GM04504 (cell line): ENCODE data around the gene PAFAH1B2.
"Not testable (repeated sequence)": the region's sequence is repeated elsewhere in the genome, so short reads cannot be mapped to it uniquely, and the experiment has no call there.

Experiments
- DNase-seq: peaks from one replicate; pipeline ENCODE4 v3.0.0-alpha.2; 2012; ENCODE audit warnings: low read depth

PAFAH1B2 gene

DNA sequence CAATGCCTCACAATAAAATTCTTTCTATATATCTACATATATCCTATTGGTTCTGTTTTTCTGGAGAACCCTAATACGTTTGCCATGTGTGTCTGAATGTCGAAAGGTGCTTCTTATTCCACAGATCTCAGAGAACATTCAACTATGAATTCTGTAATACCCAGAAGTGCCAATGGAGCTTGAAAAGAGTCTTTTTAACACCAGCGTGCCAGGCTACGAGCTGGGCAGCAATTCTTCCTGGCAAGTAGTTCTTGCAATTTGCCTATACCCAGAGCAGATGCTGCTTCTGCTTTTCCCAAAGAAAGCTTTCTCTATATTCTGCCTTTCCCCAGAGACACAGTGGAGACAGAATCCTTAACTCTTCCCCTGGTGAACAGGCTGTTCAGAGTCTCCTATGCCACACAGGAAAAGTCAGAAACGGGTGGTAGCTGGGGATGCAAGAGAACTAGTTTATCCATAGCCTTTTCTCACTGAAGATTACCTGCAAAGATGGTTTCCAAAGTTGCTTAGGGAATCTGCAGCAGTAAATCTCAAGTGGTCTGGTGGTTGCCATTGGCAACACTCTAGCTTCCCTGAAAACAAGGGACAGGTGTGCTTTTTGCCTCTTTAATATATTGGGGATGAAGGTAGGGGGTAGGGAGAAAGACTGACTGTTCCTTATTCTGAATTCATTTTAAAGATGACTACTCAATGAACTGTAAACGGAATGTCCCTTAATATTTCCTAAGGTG is 16.8 kb upstream of the PAFAH1B2 start:
- no peak for DNase-seq

DNA sequence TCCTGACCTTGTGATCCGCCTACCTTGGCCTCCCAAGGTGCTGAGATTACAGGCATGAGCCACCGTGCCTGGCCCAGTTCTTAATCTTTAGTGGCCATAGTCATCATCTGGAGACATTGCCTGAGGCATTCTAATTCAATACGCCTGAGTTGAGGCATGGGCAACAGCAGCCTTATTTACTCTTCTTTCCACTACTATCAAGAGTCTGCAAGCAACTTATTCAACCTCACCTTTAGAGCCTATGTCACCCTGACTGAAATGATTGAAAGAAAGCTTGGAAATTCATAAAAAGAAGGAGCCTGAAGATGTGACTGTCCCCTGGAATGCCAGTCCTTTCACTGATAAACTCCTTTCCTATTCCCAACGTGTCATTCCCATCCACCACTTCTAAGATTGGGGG is 15.8 kb upstream of the PAFAH1B2 start:
- no peak for DNase-seq

DNA sequence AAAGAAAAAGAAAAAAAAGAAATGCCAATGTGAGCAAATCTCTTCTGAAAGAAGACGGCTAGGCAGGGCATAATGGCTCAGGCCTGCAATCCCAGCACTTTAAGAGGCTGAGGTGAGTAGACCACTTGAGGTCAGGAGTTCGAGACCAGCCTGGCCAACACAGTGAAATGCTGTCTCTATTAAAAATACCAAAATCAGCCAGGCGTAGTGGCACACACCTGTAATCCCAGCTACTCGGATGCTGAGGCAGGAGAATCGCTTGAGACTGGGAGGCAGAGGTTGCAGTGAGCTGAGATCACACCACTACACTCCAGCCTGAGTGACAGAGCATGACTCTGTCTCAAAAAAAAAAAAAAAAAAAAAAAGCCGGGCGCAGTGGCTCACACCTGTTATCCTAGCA is 13.7 kb upstream of the PAFAH1B2 start:
- not testable (repeated sequence) for DNase-seq

DNA sequence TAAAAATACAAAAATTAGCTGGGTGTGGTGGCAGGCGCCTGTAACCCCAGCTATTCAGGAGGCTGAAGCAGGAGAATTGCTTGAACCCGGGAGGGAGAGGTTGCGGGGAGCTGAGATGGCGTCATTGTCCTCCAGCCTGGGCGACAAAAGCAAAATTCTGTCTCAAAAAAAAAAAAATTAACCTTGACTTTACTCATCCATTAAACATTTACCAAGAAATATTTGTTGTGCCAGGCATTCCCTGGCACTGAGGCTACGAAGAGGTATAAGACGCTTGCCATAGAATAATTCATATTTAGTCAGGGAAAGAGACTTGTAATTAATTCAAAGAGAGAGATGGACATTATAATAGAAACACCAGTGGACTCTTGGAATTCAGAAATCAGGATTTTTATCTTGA is 13.2 kb upstream of the PAFAH1B2 start:
- DNase-seq, result no peak

DNA sequence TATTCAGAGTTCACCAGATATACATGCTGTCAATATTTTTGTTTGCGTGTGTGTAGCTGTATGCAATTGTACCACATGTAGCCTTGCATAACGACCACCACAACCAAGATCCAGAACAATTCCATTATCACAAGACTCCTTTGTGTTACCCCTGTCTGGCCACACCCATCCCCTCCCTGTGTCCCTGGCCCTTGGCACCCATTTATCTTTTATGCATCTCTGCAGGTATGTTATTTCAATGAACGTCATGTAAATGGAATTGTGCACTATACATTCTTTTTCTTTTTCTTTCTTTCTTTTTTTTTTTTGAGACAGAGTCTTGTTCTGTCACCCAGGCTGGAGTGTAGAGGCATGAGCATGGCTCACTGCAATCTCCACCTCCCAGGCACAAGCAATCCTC is 9.7 kb upstream of the PAFAH1B2 start:
- DNase-seq, result no peak

DNA sequence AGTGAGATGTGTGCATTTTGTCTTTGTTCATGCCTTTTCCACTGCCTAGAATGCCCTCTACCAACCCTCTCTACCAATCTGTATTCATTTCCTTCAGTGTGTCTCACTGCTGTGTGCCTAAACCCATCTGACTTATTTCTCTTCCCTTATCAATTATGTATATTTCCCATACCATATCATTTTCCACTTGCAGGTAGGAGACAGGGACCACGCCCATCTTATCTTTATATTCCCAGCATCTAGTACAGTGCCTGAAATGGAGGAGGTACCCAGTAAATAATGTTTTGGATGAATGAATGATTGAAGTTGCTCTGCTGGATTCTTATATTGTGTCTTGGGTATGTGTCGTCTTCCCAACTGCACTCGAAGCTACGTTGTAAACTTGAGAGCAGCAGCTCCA is 9.1 kb upstream of the PAFAH1B2 start:
- not testable (repeated sequence) for DNase-seq

DNA sequence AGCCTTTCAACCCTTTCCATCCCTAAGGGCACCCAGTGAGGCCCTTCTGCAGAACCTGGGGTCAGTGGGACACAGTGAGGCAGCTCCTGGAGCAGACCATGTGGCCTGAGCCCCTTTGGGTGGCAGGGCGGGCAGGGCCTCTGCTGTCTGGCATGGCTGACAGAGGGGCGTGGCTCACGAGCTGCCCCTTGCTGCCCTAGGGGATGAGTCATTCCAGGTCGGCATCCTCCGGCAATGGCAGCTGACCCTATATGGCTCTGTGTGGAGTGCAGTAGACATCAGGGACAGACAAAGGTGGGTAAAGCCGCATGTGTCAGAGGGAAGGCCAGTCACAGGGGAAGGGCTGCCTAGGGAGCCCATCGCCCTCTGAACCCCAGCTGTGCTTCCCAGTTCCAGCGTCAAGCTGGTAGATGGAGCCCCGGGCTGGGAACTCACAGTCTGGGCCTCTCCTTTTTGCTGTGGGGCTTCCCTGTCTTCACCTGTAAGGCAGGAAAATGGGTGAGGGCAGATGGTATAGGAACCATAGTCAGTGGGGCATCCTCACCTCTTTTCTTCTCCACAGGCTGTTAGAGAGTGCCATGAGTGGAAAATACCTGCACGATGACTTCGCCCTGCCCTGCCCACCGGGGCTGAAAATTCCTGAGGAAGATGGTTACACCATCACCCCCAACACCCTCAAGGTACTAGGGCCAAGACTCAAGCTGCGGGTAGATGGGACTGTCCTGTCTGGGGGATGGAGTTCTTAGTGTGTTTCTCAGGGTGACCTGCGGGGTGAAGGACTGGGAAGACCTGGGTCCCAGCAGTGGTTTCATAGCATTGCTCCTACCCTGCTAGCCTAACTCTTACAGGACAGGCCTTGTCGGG is 6.6 kb upstream of the PAFAH1B2 start:
- not testable (repeated sequence) for DNase-seq

DNA sequence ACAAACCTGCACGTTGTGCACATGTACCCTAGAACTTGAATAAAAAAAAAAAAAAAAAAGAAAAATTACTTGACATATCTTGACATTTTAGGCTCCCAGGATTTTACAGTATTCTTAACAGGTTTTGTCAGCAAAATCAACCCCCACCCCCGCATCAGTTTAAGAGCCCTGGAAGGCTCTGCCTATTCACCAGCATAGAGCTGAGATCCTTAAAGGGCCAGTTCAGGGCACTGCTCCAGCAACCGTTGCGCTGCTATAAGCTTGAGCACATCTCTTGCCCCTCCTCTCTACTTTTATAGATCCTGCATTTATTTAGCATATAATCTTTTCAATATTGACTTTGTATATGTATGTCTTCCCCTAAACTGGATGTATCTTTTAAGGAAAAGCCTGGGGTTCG is 697 bp upstream of the PAFAH1B2 start:
- DNase-seq, result no peak

DNA sequence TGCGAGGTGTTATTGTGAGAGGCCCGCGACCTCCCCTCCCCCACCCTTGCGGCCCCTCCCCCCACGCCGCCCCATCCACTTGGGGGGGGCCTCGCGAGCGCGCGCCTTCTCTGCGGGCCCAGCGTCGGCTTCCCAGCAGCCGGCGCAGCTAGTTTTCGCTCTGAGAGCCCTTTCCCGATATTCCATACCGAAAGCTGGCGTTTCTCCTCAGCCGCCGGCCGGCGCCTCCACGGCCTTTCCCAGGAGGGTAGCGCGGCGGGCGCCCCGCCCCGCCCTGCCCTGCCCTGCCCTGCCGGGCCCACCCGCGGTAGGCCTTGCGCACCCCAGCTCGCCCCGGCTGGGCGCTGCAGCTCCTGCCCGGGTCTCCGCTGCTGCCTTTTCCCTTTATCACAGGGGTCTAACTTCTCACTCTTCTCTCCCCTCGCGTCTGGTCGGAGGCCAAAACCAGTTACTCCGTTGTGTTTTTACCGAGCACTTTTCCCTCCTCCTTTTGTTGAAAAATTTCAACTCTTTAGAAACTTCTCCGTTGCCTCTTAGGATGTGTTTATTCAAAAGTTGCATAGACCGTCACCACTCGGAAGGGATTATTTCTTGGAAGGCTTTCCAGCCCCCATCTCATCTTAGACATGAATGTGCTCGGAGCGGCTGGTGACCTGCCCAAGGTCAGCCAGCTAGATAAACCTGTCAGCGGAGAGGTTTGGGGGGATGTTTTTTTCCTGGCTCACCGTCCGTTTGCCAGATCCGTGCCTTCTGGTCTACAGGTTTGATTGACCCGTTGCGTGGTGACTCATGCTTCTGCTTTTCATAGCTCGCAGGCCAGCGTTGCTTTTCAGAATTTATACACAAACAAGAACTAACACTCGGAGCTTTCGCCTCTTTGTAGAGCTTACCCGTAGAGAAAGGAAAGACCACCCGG is 648 bp downstream of the PAFAH1B2 start:
- DNase-seq, result no peak

DNA sequence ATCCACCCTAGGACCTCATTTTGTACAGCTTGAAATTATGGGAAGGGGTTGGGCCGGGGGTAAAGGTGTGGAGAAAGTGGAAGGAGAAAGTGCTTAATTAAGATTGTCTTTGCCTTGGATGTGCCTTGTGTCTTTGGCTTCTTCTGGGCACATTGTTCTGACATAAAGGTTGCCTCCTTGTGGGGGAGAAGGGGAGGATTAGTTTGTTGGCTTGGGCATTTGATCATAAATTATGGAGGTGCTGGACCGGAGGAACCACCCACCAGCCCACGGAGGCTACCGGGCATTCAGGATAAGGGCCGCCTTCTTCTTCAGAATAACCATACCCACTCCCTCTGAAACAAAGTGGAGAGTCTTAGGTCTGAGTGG is 1.3 kb downstream of the PAFAH1B2 start:
- no peak for DNase-seq

DNA sequence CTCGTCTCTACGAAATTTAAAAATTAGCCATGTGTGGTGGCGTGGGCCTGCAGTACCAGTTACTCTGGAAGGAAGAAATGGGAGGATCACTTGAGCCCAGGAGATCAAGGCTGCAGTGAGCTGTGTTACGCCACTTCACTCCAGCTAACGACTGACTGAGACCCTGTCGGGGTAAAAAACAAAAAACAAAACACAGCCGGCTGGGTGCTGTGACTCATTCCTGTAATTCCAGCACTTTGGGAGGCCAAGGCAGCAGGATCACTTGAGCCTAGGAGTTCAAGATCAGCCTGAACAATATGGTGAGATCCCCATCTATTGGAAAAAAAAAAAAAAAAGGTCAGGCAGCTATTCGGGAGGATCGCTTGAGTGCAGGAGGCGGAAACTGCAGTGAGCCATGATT is 2.4 kb downstream of the PAFAH1B2 start:
- DNase-seq, result no peak

DNA sequence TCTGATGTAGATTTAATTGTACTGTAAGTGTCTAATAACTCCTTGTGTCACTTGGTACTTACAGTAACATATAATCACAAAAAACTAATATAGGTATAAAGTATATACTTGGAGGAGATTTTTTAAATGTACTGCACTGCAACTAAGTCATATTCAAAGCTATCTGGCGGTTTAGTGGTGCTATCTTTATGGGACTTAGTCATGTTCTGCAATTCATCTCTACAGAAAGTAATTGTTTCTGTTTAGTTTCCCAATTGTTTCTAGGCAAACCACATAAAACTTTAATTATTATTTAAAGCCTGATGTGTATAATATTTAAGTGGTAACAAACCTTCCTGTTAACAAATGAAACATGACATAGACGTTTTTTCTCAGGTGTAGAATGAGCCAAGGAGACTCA is 8.0 kb downstream of the PAFAH1B2 start:
- no peak for DNase-seq

DNA sequence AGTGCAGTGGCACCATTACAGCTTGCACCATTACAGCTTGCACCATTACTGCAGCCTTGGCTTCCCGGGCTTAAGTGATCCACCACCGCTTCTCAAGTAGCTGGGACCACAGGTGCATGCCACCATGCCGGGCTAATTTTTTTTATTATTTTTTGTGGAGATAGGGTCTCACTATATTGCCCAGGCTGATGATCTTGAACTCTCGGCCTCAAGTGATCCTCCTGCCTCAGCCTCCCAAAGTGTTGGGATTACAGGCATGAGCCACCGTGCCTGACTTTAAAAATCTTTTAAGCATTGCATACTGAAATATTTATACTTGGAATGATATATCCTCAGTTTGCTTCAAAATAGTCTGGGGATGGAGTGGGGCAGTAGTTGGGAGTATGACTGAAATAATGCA is 10.4 kb downstream of the PAFAH1B2 start:
- no peak for DNase-seq

DNA sequence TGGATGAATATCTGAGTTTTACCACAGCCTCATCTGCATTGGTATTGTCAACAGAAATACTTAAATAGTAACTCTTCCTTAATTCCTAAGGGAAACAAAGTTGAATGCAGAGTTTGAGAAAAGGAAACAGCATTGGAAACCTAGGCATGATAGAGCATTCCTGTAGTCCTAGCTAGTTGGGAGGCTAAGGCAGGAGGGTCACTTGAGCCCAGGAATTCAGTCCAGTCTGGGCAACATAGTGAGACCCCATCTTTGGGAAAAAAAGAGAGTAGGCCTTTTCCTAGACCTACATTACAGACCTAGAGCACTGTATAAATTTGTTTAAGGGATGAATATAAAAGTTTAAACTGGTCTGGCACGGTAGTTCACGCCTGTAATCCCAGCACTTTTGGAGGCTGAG is 13.4 kb downstream of the PAFAH1B2 start:
- DNase-seq, result no peak

DNA sequence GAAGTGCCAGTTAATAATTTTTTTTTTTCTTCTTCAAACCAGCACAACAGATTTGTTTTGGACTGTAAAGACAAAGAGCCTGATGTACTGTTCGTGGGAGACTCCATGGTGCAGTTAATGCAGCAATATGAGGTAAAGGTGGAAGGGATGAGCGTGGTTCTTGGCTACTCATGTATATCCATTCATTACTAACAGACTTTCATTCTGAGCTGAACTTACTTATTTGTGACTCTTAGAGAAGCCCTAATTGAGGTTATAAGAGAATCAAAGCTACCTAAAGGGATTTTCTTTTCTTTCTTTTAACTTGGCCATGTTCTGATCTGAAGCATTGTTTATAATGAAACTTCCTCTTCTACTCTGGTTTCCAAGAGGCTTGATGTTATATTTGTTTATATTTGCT is 15.8 kb downstream of the PAFAH1B2 start:
- no peak for DNase-seq

DNA sequence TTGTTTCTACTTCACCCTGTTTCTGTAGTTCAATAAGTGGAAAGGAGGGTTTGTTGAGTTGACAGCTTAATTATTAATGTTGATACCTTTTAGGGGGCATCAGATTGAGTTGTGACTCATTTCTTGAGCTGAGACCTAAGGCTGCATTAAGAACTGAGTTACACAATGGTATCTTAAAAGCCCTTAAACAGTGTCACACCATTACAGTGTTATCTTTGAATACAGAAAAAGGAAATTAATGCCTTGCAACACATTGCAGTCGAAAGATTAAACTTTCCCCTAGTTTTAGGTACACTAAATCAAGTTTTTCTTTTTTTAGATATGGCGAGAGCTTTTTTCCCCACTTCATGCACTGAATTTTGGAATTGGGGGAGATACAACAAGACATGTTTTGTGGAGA is 16.7 kb downstream of the PAFAH1B2 start:
- no peak for DNase-seq

DNA sequence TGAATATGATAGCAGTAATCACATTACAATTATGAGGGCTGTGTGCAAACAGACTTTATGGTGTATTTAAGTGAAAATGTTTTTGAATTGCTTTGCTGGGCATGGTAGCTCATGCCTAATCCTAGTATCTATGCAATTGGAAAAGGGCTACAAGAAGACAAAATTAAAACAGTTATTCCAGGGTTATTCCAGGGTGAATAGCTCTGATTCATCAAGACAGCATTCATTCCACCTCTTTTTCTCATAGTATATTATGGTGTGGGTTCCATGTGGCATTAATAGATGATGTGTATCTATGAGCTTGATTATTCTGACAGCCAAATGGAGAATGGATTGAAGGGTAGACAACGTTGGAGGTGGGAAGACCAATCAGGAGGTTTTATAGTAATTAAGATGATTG is 22.4 kb downstream of the PAFAH1B2 start:
- DNase-seq, result no peak

DNA sequence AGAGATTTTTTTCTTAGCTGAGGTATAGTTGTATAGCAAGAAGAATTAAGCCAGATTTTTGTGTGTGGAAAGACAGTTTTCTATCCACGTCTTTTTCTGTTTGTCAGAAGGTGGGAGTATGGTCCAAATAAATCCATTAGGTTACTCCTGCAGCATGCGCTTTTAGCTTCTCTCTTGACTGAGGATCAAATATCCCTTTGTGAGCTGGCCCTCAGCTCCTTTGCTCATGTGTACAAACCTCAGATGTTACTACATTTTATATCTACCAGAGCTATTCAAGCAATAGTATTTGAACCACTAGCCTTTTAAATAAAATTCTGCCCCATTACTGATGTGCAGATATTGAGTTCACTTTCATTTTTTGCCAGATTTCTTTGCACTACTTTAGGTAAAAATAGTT is 25.6 kb downstream of the PAFAH1B2 start:
- no peak for DNase-seq

DNA sequence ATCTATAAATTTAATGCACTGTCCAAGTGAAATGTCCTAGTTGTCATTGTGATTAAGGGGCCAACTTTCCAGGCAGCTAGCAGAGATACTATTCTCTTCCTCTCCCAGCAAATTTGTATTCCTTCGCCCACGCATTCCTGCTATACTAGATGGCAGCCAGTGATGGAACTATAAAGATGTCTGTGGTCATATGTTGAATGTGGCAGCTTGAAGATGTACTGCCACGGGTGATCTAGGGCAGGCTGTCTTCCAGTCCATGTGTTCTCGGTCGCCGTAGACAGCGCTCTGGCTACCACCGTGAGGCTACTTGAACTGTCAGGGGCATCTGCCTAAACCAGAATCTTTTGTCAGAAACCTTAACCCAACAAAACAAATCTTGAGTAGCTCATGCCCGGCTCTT is 26.1 kb downstream of the PAFAH1B2 start:
- DNase-seq, result no peak

DNA sequence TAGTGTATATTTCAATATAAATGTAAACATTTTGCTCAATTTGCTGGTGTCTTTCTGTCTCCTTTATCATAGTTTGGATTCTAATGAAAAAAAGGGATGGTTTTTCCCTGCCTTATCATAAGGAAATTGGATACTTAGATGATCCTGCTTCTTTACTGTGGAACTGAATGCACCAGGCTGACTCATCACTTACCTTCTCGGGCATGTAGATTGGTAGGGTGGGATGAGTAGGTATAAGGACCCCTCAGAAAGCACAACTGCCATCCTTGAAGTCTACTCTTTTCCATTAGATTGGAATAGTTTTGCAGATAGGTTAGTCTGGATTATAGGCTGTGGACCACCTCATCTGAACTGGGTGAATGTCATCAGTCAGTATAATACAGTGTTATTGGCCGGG is 26.9 kb downstream of the PAFAH1B2 start:
- no peak for DNase-seq

DNA sequence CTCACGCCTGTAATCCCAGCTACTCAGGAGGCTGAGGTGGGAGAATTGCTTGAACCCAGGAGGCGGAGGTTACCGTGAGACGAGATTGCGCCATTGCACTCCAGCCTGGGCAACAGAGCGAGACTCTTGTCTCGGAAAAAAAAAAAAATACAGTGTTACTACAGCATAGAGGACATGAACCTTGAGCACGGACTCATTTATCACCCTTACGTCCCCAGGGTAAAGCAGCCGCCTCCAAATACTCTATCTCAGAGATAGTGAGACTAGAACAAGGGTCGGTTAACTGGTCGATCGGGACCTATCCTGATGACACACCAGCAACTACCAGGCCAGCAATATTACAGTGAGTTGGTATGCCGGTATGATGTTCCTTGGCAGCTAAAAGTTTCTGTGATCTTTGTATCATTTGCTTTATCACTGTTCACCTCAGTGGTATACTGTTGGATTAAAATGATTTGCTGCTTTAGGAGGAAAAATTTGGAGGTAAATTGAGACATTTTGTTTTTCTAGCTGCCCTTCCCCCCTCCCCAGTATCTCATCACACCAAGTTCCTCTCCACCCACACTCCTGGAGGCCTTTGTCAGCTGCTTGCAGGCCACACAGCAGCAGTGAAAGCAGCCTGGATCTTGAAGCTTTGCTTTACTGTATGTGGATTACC is 27.4 kb downstream of the PAFAH1B2 start:
- DNase-seq, result no peak
